Mesendoderm (in vitro differentiated cells): Measurements from ENCODE around the gene HPN.

Source experiments
- DNase-seq: peaks from one replicate; pipeline ENCODE4 v3.0.0; 2013
- H2AK5ac ChIP-seq: 2 replicates; pipeline ENCODE4 v1.6.1; 2013; ENCODE audit warnings: low read length, inconsistent platforms
- H2BK120ac ChIP-seq: 2 replicates; pipeline ENCODE4 v1.6.1; 2013; ENCODE audit warnings: low read depth, mild to moderate bottlenecking, low read length, moderate library complexity, mixed read lengths
- H2BK15ac ChIP-seq: replicated peaks from 2 replicates; pipeline ENCODE4 v1.6.1; 2013; ENCODE audit warnings: low read depth, mild to moderate bottlenecking, moderate library complexity
- H2BK5ac ChIP-seq: 2 replicates; pipeline ENCODE4 v1.6.1; 2013; ENCODE audit warnings: low read length, inconsistent platforms
- H3K18ac ChIP-seq: 2 replicates; pipeline ENCODE4 v1.6.1; 2013; ENCODE audit warnings: mild to moderate bottlenecking, low read length, mixed read lengths
- H3K23ac ChIP-seq: one replicate; pipeline ENCODE4 v1.6.1; 2013; ENCODE audit warnings: low read length
- H3K27ac ChIP-seq: 2 replicates; pipeline ENCODE4 v1.5.1; 2013; ENCODE audit warnings: low read depth, mild to moderate bottlenecking, inconsistent platforms, low read length, moderate library complexity
- H3K27me3 ChIP-seq: 2 replicates; pipeline ENCODE4 v1.6.1; 2013; ENCODE audit warnings: low read length, control low read depth, mild to moderate bottlenecking, inconsistent platforms; ENCODE audit not compliant: insufficient read depth, poor library complexity
- H3K36me3 ChIP-seq: 2 replicates; pipeline ENCODE4 v1.6.1; 2013; ENCODE audit warnings: low read length, inconsistent platforms; ENCODE audit not compliant: control insufficient read depth, insufficient read depth
- H3K4ac ChIP-seq: one replicate; pipeline ENCODE4 v1.6.1; 2013; ENCODE audit warnings: low read depth, mild to moderate bottlenecking, low read length, moderate library complexity
- H3K4me1 ChIP-seq: 2 replicates; pipeline ENCODE4 v1.6.1; 2013; ENCODE audit warnings: low read depth, low read length, inconsistent platforms; ENCODE audit not compliant: control insufficient read depth
- H3K4me2 ChIP-seq: 2 replicates; pipeline ENCODE4 v1.6.1; 2013; ENCODE audit warnings: low read length
- H3K4me3 ChIP-seq: 2 replicates; pipeline ENCODE4 v1.5.1; 2013; ENCODE audit warnings: mild to moderate bottlenecking, low read length
- H3K56ac ChIP-seq: one replicate; pipeline ENCODE4 v1.6.1; 2013; ENCODE audit warnings: low read length
- H3K79me1 ChIP-seq: 2 replicates; pipeline ENCODE4 v1.6.1; 2013; ENCODE audit warnings: low read length, inconsistent platforms
- H3K79me2 ChIP-seq: 2 replicates; pipeline ENCODE4 v1.6.1; 2013; ENCODE audit warnings: mild to moderate bottlenecking, low read length; ENCODE audit not compliant: control insufficient read depth, insufficient read depth
- H3K9ac ChIP-seq: 2 replicates; pipeline ENCODE4 v1.6.1; 2013; ENCODE audit warnings: low read length, inconsistent platforms
- H4K5ac ChIP-seq: one replicate; pipeline ENCODE4 v1.6.1; 2013; ENCODE audit warnings: low read length
- H4K8ac ChIP-seq: one replicate; pipeline ENCODE4 v1.6.1; 2013; ENCODE audit warnings: low read depth, mild to moderate bottlenecking, control low read depth, low read length, moderate library complexity
- WGBS: extraction: QIAGEN DNeasy Blood & Tissue Kit; methylation state at CpG from one replicate; pipeline ENCODE4 v1.1.7; 2013; ENCODE audit warnings: low lambda C conversion rate, missing lambda C conversion rate; ENCODE audit not compliant: insufficient coverage; ENCODE audit errors: extremely low coverage; 5-methylcytosine and 5-hydroxymethylcytosine counted together

Gene HPN

DNA sequence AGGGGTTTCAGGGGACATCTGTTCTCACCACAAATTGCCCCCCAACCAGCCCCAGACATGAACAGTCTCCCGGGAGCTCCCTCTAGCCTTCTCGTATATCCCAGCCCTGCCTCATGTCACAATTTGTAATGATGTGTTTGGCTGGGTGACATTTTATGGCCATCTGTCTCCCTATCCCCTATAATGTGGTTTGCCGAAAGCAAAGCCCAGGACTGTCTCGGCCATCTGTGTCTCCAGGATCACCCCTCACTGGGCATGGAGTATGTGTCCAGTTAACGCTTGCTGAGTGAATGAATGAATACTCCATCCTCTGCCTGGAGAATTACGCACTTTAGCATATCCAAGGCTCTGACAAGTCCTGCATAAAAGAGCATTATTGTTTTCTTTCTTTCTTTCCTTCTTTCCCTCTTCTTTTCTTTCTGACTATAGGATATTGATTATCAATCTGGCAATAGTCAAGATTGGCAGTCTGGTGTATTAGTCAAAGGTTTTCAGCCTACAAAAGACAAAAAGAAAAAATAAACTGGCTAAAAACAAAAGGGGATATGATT lies 15.1 kb downstream of the HPN start:
- H2AK5ac ChIP-seq: no peak overlapping the region
- H3K4me1 ChIP-seq: no peaks in the 10 kb centered on the region
- no peaks in the 10 kb centered on the region for H3K27me3 ChIP-seq
- no peak overlapping the region for H3K9ac ChIP-seq
- no peak overlapping the region for H2BK120ac ChIP-seq
- no peak overlapping the region for H2BK15ac ChIP-seq
- H3K4me2 ChIP-seq: no peak overlapping the region
- no peak overlapping the region for H4K8ac ChIP-seq
- H3K4me3 ChIP-seq: no peak overlapping the region
- H3K36me3 ChIP-seq: no peaks in the 10 kb centered on the region
- DNase-seq: no peak
- no peaks in the 10 kb centered on the region for H3K79me1 ChIP-seq
- no peak overlapping the region for H3K23ac ChIP-seq
- H4K5ac ChIP-seq: no peak overlapping the region
- H3K4ac ChIP-seq: peak overlapping the region; percentile 81
- no peak overlapping the region for H3K56ac ChIP-seq
- H2BK5ac ChIP-seq: no peak overlapping the region
- WGBS: no CpG with 5 or more reads among the region's 6 CpGs
- H3K27ac ChIP-seq: peak overlapping the region; percentile 16
- H3K79me2 ChIP-seq: no peaks in the 10 kb centered on the region
- H3K18ac ChIP-seq: no peak overlapping the region

DNA sequence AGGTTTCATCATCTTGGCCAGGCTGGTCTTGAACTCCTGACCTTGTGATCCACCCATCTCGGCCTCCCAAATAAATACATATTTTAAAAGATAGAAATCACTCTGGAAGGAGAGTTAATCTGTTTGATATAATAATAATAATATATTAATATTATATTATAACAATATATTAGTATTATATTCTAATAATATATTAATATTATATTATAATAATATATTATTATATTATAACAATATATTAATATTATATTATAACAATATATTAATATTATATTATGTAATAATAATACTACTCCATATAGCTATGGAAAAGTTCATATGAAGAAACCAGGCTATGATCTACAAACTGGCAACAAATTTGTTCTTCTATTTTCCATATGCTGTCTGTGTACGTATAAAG lies 16.8 kb downstream of the HPN start:
- no peak overlapping the region for H2BK15ac ChIP-seq
- no peak for DNase-seq
- H3K79me1 ChIP-seq: no peaks in the 10 kb centered on the region
- no peak overlapping the region for H3K56ac ChIP-seq
- WGBS: no CpG with 5 or more reads among the region's 2 CpGs
- H3K79me2 ChIP-seq: no peaks in the 10 kb centered on the region
- H3K9ac ChIP-seq: no peak overlapping the region
- H4K5ac ChIP-seq: no peak overlapping the region
- no peak overlapping the region for H3K4me3 ChIP-seq
- no peak overlapping the region for H2BK120ac ChIP-seq
- H2BK5ac ChIP-seq: no peak overlapping the region
- H3K4me2 ChIP-seq: no peak overlapping the region
- H3K4me1 ChIP-seq: no peaks in the 10 kb centered on the region
- no peak overlapping the region for H3K23ac ChIP-seq
- no peak overlapping the region for H2AK5ac ChIP-seq
- no peak overlapping the region for H3K18ac ChIP-seq
- no peak overlapping the region for H3K27ac ChIP-seq
- no peaks in the 10 kb centered on the region for H3K36me3 ChIP-seq
- H3K27me3 ChIP-seq: no peaks in the 10 kb centered on the region
- no peak overlapping the region for H3K4ac ChIP-seq
- H4K8ac ChIP-seq: no peak overlapping the region

DNA sequence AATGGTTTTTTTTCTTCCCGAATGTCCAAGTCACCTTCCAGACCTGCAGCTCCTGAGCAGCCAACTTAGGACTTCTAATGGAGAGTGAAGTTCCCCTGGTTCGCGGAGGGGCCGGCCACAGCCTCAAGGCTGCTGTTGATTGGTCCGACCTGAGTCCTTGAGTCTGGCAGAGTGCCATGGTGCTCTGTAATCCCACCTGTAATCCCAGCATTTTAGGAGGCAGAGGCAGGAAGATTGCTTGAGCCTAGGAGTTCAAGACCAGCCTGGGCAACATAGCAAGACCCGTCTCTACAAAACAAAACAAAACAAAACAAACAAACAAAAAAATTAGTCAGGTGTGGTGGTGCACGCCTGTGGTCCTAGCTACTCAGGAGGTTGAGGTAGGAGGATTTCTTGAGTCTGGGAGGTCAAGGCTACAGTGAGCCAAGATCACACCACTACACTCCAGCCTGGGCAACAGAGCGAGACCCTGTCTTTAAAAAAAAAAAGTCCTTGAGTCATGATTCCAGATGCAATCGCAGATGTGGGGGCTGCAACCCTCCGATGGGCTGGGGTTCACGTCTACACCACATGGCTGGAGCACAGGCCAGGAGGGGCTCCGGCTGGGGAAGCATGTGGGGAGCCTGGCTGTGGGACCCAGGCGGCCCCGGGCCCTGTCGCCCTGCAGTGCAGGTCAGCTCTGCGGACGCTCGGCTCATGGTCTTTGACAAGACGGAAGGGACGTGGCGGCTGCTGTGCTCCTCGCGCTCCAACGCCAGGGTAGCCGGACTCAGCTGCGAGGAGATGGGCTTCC lies 17.7 kb downstream of the HPN start:
- DNase-seq: no peak
- no peaks in the 10 kb centered on the region for H3K79me2 ChIP-seq
- no peak overlapping the region for H2BK5ac ChIP-seq
- no peak overlapping the region for H2BK120ac ChIP-seq
- no peak overlapping the region for H4K5ac ChIP-seq
- H3K18ac ChIP-seq: no peak overlapping the region
- H3K56ac ChIP-seq: no peak overlapping the region
- no peaks in the 10 kb centered on the region for H3K79me1 ChIP-seq
- H3K4me2 ChIP-seq: no peak overlapping the region
- H3K9ac ChIP-seq: no peak overlapping the region
- no peak overlapping the region for H3K23ac ChIP-seq
- H2BK15ac ChIP-seq: no peak overlapping the region
- no CpG with 5 or more reads among the region's 26 CpGs for WGBS
- H3K27ac ChIP-seq: no peak overlapping the region
- no peak overlapping the region for H4K8ac ChIP-seq
- H2AK5ac ChIP-seq: no peak overlapping the region
- H3K4ac ChIP-seq: no peak overlapping the region
- no peak overlapping the region for H3K4me3 ChIP-seq
- no peaks in the 10 kb centered on the region for H3K27me3 ChIP-seq
- no peaks in the 10 kb centered on the region for H3K36me3 ChIP-seq
- H3K4me1 ChIP-seq: no peaks in the 10 kb centered on the region

DNA sequence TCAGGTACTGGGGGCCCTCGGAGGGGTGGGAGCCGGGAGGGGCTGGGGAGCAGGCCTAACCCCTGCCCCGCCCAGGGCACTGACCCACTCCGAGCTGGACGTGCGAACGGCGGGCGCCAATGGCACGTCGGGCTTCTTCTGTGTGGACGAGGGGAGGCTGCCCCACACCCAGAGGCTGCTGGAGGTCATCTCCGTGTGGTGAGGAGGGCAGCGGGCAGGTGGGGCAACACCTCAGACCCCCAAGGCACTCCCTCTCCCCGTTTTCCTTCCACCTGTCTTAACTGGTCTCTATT lies 18.2 kb downstream of the HPN start:
- DNase-seq: no peak
- Histone ChIP-seq H2BK120ac (no peak overlapping the region), H3K4me1 (no peaks in the 10 kb centered on the region), H3K27me3 (no peaks in the 10 kb centered on the region), H3K79me1 (no peaks in the 10 kb centered on the region), H3K4me2 (no peak overlapping the region), H3K79me2 (no peaks in the 10 kb centered on the region), H3K27ac (no peak overlapping the region), H3K4me3 (no peak overlapping the region), H4K8ac (no peak overlapping the region), H3K56ac (no peak overlapping the region), H3K9ac (no peak overlapping the region), H2BK5ac (no peak overlapping the region), H4K5ac (no peak overlapping the region), H3K18ac (no peak overlapping the region), H2BK15ac (no peak overlapping the region), H3K23ac (no peak overlapping the region), H3K4ac (no peak overlapping the region), H2AK5ac (no peak overlapping the region), H3K36me3 (no peaks in the 10 kb centered on the region)
- no CpG with 5 or more reads among the region's 15 CpGs for WGBS

DNA sequence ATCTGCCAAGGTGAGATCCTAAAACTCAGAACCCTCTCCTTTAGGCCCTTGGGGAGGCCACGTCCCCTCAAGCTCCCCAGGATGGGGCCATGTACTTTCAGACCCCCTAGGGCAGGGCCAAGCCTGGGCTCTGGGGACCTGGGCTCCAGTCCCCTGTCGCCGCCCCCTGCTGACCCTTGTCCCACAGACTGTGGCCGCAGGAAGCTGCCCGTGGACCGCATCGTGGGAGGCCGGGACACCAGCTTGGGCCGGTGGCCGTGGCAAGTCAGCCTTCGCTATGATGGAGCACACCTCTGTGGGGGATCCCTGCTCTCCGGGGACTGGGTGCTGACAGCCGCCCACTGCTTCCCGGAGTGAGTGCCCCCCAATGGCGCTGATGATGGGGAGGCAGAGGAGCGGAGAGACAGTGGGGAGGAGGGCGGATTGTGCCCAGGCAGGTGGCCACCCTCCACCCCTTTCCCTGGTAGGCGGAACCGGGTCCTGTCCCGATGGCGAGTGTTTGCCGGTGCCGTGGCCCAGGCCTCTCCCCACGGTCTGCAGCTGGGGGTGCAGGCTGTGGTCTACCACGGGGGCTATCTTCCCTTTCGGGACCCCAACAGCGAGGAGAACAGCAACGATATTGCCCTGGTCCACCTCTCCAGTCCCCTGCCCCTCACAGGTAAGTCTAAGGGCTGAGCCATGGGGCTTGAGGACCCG lies 18.8 kb downstream of the HPN start:
- DNase-seq: no peak
- no peak overlapping the region for H3K27ac ChIP-seq
- H3K18ac ChIP-seq: no peak overlapping the region
- H4K8ac ChIP-seq: no peak overlapping the region
- no peak overlapping the region for H4K5ac ChIP-seq
- no peak overlapping the region for H2AK5ac ChIP-seq
- no peaks in the 10 kb centered on the region for H3K4me1 ChIP-seq
- no peaks in the 10 kb centered on the region for H3K27me3 ChIP-seq
- H3K4me2 ChIP-seq: no peak overlapping the region
- no peak overlapping the region for H3K9ac ChIP-seq
- no peak overlapping the region for H2BK15ac ChIP-seq
- H2BK120ac ChIP-seq: no peak overlapping the region
- H3K79me1 ChIP-seq: no peaks in the 10 kb centered on the region
- no peaks in the 10 kb centered on the region for H3K36me3 ChIP-seq
- H3K56ac ChIP-seq: no peak overlapping the region
- H3K4me3 ChIP-seq: no peak overlapping the region
- H3K4ac ChIP-seq: no peak overlapping the region
- no peaks in the 10 kb centered on the region for H3K79me2 ChIP-seq
- no peak overlapping the region for H2BK5ac ChIP-seq
- WGBS: no CpG with 5 or more reads among the region's 29 CpGs
- no peak overlapping the region for H3K23ac ChIP-seq
